ENCODE measurements around the gene SULT1E1. TPM values are rescaled to one million over a fixed set of nuclear protein-coding genes. Genes with fewer than 3 reads are reported as not detected.

Gene SULT1E1
- total RNA-seq, 1 donor: under 0.01 TPM

GRCh38 chr4:69849969-69850368 lies 10.0 kb downstream of the SULT1E1 start:
- TF ChIP-seq, protein P1, sequence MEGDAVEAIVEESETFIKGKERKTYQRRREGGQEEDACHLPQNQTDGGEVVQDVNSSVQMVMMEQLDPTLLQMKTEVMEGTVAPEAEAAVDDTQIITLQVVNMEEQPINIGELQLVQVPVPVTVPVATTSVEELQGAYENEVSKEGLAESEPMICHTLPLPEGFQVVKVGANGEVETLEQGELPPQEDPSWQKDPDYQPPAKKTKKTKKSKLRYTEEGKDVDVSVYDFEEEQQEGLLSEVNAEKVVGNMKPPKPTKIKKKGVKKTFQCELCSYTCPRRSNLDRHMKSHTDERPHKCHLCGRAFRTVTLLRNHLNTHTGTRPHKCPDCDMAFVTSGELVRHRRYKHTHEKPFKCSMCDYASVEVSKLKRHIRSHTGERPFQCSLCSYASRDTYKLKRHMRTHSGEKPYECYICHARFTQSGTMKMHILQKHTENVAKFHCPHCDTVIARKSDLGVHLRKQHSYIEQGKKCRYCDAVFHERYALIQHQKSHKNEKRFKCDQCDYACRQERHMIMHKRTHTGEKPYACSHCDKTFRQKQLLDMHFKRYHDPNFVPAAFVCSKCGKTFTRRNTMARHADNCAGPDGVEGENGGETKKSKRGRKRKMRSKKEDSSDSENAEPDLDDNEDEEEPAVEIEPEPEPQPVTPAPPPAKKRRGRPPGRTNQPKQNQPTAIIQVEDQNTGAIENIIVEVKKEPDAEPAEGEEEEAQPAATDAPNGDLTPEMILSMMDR (IDR thresholded peaks at IDR 0.05; ENCODE audit: insufficient read depth, low read depth, low read length): no peak
- H3K4me3 ChIP-seq (ENCODE audit: low read depth, low read length): no peak overlapping the region
- DNase-seq (ENCODE audit: low read depth): no peak

DNA sequence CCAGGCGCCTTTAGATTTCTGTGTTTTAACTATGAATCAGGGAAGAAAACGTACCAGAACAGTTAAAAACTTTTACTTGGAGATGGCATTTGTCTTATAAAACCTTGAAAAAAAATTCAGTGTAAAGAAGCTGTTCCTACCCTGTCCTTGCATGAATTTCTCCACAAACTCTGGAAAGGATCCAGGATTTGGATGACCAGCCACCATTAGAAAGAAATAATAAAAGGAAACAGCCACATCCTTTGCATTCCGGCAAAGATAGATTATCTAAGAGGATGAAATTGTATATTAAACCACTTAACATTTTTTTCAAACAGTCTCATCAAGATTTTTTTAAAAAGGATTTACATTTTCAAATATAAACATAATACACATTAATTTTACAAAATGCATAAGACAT lies 10.6 kb downstream of the SULT1E1 start:
- H3K4me3 ChIP-seq (ENCODE audit: low read depth, low read length): no peak overlapping the region
- TF ChIP-seq, protein P1 (IDR thresholded peaks at IDR 0.05; ENCODE audit: insufficient read depth, low read depth, low read length): no peak
- no peak for DNase-seq (ENCODE audit: low read depth)

GRCh38 chr4:69848028-69848427 lies 11.9 kb downstream of the SULT1E1 start:
- TF ChIP-seq, protein P1 (IDR thresholded peaks at IDR 0.05; ENCODE audit: insufficient read depth, low read depth, low read length): no peak
- DNase-seq (ENCODE audit: low read depth): no peak
- no peak overlapping the region for H3K4me3 ChIP-seq (ENCODE audit: low read depth, low read length)

DNA sequence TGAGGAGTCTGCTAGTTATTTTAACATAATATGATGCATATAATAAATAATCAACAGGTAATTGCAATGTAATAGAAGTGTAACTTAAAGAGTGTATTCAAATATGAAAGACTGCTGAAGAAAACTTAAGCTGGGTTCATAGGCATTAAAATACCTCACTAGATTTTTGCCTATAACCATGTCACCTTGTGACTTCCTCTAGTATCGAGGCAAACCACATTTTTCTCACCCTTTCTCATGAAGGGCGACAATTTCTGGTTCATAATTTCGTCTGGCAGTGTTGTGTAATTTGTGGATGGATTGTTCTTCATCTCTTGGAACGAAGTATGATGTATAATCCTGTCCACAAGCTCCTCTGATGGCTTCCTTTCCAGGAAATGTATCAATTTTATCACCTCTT lies 16.0 kb downstream of the SULT1E1 start:
- TF ChIP-seq, protein P1 (IDR thresholded peaks at IDR 0.05; ENCODE audit: insufficient read depth, low read depth, low read length): no peak
- H3K4me3 ChIP-seq (ENCODE audit: low read depth, low read length): no peak overlapping the region
- DNase-seq (ENCODE audit: low read depth): no peak

GRCh38 chr4:69843301-69843700 lies 16.6 kb downstream of the SULT1E1 start:
- TF ChIP-seq, protein P1 (IDR thresholded peaks at IDR 0.05; ENCODE audit: insufficient read depth, low read depth, low read length): no peak
- no peak for DNase-seq (ENCODE audit: low read depth)
- no peak overlapping the region for H3K4me3 ChIP-seq (ENCODE audit: low read depth, low read length)

- no peak for DNase-seq (ENCODE audit: low read depth)
Measured at GRCh38 chr4:69838977-69839376, 21.0 kb downstream of the SULT1E1 start.

GRCh38 chr4:69836287-69836686 lies 23.7 kb downstream of the SULT1E1 start:
- DNase-seq (ENCODE audit: low read depth): no peak
- TF ChIP-seq, protein P1 (IDR thresholded peaks at IDR 0.05; ENCODE audit: insufficient read depth, low read depth, low read length): no peak
- no peak overlapping the region for H3K4me3 ChIP-seq (ENCODE audit: low read depth, low read length)

More at GRCh38 chr4:69838977-69839376, 21.0 kb downstream of the SULT1E1 start:
- H3K4me3 ChIP-seq (ENCODE audit: low read depth, low read length): no peak overlapping the region
- TF ChIP-seq, protein P1 (IDR thresholded peaks at IDR 0.05; ENCODE audit: insufficient read depth, low read depth, low read length): no peak

Data from fibroblast of villous mesenchyme (primary cell).